Fibroblast of skin of right quadriceps (primary cell): ENCODE measurements around the gene ZSCAN10.
"Not testable (repeated sequence)": the region's sequence is repeated elsewhere in the genome, so short reads cannot be mapped to it uniquely, and the experiment has no call there.

Experiments used
- DNase-seq: peaks from one replicate; pipeline ENCODE4 v3.0.0-alpha.2; 2013

Gene ZSCAN10

GRCh38 chr16:3083408-3083807 lies 15.7 kb downstream of the ZSCAN10 start:
- DNase-seq: not testable (repeated sequence)

- not testable (repeated sequence) for DNase-seq
Observed at GRCh38 chr16:3081957-3082356, 17.1 kb downstream of the ZSCAN10 start.

DNA sequence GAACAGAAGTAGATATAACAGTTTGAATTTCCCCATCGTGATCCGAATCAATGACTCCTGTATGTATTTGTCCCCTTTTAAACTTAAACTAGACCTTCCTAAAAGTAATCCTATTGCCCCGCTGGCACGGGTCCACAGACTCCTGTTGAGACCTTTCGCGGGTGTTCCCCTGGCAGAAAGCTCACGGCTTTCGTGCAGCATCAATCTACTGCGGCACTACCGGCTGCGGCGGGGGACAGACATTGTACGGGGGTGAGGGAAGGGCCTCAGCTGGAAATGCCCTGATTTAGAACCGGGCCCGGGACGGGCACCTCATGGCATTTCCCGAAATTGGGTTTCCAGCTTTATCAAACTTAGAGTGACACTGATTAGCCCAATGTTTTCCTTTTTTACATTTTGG lies 19.1 kb downstream of the ZSCAN10 start:
- no peak for DNase-seq

DNA sequence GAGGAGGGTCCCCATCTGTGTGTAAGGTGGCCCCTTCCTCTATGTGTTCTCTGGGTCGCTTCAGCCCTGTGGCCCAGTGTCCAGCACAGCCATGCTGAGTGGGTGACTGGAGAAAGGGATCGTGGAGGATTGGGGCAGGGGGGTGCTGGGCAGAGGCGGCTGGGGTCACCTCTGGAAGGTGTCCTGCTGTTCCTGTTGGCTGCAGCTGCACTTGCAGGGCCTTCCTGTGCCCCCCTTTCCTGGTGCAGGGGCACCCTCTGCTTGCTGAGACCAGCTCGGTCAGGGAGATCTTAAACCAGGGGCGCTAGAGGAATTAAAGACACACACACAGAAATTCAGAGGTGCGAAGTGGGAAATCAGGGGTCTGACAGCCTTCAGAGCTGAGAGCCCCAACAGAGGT lies 22.5 kb downstream of the ZSCAN10 start:
- DNase-seq: no peak

DNA sequence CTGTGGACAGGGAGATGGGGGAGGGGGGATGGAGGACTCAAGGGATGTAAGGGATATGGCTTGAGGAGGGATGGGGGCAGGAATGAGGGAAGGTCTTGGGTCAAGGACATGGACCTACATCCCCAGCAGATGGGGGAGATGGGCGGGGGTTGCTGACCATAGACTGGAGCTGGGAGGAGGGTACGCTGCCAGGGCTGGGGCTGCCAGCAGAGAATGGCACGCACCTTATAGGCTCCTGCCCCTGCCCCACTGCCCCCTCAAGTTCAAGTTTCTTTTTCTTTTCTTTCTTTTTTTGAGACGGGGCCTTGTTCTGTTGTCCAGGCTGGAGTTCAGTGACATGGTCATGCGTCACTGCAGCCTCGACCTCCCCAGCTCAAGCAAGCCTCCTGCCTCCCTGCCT lies 23.1 kb downstream of the ZSCAN10 start:
- DNase-seq: not testable (repeated sequence)

DNA sequence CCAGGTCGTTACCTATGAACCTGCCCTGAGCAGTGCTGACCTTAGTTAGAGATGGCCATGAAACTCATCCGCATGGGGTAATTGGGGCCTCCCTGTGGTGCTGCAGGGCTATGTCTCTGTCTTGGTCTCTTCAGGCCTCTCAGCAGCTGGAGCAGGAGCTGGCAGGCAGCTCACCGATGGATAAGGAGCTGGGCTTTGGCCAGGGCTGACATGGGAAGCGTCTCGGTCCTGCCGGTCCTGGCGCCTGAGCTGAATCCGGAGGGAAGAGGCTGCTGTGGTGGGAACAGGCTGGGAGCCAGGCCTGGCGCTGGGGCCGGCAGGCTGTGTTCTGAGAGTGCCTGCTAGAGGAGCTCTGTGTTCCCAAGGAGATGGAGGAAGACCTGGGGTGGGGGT lies 23.6 kb downstream of the ZSCAN10 start:
- DNase-seq: no peak

- DNase-seq: no peak
Observed at GRCh38 chr16:3074860-3075522, 24.1 kb downstream of the ZSCAN10 start.

DNA sequence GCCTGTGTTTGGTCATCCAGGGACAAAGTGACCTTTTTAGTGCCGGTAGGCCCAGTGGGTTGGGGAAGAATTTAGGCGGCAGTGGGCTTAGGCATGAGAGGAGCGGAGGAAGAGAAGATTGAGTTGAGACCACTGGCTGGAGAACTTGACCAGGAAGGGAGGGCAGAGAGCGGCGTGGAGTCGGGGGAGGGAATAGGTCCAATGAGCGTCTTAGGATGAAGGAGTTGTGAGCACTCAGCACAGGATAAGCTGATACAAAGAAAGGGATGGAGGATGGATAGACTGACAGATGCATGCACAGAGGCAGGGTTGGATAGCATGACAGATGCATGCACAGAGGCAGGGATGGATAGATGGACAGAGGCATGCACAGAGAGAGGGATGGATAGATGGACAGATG lies 25.6 kb downstream of the ZSCAN10 start:
- DNase-seq: no peak

GRCh38 chr16:3072576-3073263 lies 26.4 kb downstream of the ZSCAN10 start:
- DNase-seq: not testable (repeated sequence)

- DNase-seq: not testable (repeated sequence)
Observed at GRCh38 chr16:3072148-3072547, 26.9 kb downstream of the ZSCAN10 start.

GRCh38 chr16:3071655-3072054 lies 27.4 kb downstream of the ZSCAN10 start:
- DNase-seq: no peak

DNA sequence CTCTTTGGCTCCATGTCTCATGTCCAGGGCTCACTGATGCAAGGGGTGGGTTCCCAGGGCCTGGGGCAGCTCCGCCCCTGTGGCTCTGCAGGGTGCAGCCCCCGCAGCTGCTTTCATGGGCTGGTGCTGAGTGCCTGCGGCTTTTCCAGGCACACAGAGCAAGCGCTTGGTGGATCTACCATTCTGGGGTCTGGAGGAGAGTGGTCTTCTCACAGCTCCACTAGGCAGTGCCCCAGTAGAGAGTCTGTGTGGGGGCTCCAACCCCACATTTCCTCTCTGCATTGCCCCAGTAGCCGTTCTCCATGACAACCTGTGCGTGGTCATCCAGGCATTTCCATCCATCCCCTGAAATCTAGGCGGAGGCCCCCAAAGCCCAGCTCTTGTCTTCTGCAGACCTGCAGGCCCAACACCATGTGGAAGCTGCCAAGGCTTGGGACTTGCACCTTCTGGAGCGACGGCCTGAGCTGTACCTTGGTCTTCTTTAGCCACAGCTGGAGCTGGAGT lies 28.4 kb downstream of the ZSCAN10 start:
- DNase-seq: no peak

GRCh38 chr16:3069146-3069545 lies 29.9 kb downstream of the ZSCAN10 start:
- DNase-seq: not testable (repeated sequence)

- no peak for DNase-seq
Observed at GRCh38 chr16:3068487-3068886, 30.6 kb downstream of the ZSCAN10 start.

- no peak for DNase-seq
Observed at GRCh38 chr16:3066440-3066748, 32.7 kb downstream of the ZSCAN10 start.

- DNase-seq: no peak
Observed at GRCh38 chr16:3065742-3066439, 33.2 kb downstream of the ZSCAN10 start.

- peak; percentile 62 for DNase-seq
Observed at GRCh38 chr16:3065069-3065741, 33.9 kb downstream of the ZSCAN10 start, which contains the start of gene IL32. Gene IL32, plus strand, starts transcription at chr16:3065640. Its CDS starts 172 bp downstream, at chr16:3065812.

DNA sequence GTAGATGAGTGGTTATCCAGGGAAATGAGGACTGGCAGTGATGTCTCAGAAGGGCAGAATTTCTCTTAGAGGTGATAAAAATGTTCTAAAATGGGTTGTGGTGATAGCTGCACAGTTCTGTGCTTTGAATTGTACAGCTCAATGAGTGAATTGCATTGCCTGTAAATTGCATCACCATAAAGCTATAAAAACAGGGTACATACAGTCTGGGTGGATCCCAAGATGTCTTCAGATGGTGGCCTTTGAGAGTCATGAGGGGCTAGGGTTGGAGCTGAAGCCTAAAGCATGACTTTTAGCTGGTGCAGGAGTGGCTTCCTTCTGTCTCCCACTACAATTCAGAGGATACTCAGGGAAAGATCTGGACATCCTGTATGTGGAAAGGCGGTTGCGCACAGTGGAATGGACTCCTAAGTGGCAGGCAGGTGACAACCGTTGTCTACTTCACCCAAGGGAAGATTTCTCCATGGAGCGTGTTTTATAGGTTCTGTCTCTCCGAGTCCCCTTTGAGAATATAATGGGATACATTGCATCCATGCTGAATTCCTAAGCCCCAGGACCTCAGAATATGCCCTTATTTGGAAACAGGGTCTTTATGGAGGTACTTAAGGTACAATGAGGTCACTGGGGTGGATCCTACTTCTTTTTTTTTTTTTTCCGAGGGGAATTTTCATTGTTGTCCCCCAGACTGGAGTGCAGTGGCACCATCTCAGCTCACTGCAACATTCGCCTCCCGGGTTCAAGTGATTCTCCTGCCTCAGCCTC lies 35.3 kb downstream of the ZSCAN10 start:
- DNase-seq: no peak

- no peak for DNase-seq
Observed at GRCh38 chr16:3062553-3062952, 36.5 kb downstream of the ZSCAN10 start.

DNA sequence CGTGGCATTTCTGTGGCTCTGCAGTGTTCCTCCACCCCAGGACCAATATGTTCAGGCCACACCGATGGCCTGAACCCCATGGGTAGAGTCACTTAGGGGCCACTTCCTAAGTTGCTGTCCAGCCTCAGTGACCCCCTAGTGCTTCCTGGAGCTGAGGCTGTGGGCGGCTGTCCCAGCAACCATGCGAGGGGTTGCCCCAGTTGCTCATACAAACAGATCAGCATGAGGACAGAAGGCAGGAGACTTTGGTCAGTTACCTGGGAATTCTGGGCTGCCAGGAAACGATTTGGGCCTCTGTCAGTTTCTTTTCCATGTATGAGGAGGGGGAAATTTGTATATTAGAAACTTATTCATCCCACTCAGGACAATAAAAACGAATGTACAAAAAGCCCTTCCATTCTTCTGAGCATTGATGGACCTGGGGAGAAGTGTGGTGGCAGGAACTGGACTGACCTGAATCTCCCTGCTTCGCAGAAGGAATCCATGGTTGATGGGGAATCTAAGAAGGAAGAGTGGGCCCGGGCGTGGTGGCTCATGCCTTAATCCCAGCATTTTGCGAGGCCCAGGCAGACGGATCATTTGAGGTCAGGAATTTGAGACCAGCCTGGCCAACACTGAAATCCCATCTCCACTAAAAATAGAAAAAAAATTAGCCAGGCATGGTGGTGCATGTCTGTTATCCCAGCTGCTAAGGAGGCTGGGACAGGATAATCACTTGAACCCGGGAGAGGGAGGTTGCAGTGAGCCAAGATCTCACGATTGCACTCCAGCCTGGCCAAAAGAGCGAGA lies 38.6 kb downstream of the ZSCAN10 start:
- DNase-seq: no peak

DNA sequence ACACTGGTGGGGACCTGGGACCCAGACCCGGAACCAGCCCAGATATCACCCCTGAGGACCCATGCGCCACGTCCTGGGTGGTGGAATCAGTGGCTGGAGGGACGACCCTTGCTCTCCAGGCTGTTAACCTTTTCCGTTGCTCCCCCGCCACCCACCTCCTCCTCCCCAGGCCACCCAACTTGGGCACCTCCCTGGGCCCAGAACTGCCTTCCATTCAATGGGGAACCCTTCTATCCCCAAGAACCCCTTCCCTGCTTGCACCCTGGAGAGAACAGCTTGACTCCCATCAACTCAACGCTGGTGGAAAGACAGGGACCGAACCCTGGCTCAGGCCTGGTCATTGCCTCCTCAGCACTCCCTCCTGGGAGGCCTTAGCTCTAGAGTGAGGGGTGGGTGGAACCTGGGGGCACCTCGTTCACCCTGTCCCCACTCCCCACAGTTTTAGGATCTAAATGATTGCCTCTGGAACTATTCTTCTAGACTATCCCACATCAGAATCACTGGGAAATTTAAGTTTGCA lies 39.3 kb downstream of the ZSCAN10 start:
- no peak for DNase-seq
